Calu3 (cell line): ENCODE results near the gene GSC2. TPM values are rescaled to one million over a fixed set of nuclear protein-coding genes. Genes with fewer than 3 reads are reported as not detected.

Experiments used
- BruUV-seq: library from RNA; stranded (reverse); fragments of 400-500 nt; replicated peaks from 2 replicates; lab custom pipeline; 2021; lab: Mats Ljungman, UMichigan
- CTCF ChIA-PET: fragments of 300-600 bp; sonication (Branson Sonifier 250); formaldehyde crosslinking; loops from one replicate; lab custom pipeline; 2022; ENCODE audit warnings: antibody characterized with exemption; lab: Charles Lee
- DNase-seq: peaks from one replicate; pipeline ENCODE4 v3.0.0; 2022
- H3K27ac Mint-ChIP-seq: one replicate; pipeline ENCODE4 v1.8.0; 2022; ENCODE audit warnings: mixed read lengths; ENCODE audit not compliant: unreplicated experiment
- H3K27me3 Mint-ChIP-seq: one replicate; pipeline ENCODE4 v1.8.0; 2022; ENCODE audit warnings: mixed read lengths; ENCODE audit not compliant: unreplicated experiment
- H3K36me3 Mint-ChIP-seq: one replicate; pipeline ENCODE4 v1.8.0; 2022; ENCODE audit warnings: mild to moderate bottlenecking, moderate library complexity, mixed read lengths; ENCODE audit not compliant: insufficient read depth, unreplicated experiment
- H3K4me1 Mint-ChIP-seq: one replicate; pipeline ENCODE4 v1.8.0; 2022; ENCODE audit warnings: mild to moderate bottlenecking, low read depth, mixed read lengths; ENCODE audit not compliant: unreplicated experiment
- H3K4me3 Mint-ChIP-seq: one replicate; pipeline ENCODE4 v1.8.0; 2022; ENCODE audit warnings: mild to moderate bottlenecking, low read depth, moderate library complexity, mixed read lengths; ENCODE audit not compliant: unreplicated experiment
- H3K9me3 Mint-ChIP-seq: one replicate; pipeline ENCODE4 v1.8.0; 2022; ENCODE audit warnings: low read depth, mixed read lengths; ENCODE audit not compliant: unreplicated experiment
- intact Hi-C: fragments of 100-400 bp; cut with micrococcal nuclease; formaldehyde crosslinking; loops from one replicate; pipeline ENCODE4 v1.10.0; 2022; ENCODE audit not compliant: unreplicated experiment
- total RNA-seq: library from RNA; stranded (reverse); gene quantifications from 2 replicates; pipeline ENCODE4 v1.2.3, GENCODE V29; 2022
- TF ChIP-seq, protein P1 (sequence below): fragments of 200-600 bp; IDR thresholded peaks from one replicate; pipeline ENCODE4 v1.8.0; 2022; ENCODE audit warnings: antibody characterized with exemption; ENCODE audit not compliant: unreplicated experiment

The GSC2 gene
- total RNA-seq, 1 experiment from 2014 or later, result not detected

DNA sequence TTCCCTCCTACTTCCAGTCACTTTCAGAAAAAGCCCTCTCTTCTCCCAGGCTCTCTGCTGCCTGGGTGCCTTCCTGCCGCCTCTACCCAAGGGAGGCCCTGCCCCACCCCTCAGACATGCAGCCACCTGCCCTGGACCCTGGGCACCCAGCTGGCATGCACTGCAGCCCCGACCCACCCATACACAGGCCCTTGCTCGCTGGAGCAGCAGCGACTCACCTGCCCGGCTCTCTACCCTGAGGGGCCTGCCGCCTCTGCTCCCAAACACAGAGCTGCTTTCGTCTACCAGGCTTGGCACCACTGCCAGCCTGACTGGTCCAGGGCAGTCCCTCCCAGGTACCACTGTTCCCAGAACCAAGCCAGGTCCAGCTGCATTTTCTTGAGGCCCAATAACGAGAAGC, 20.2 kb downstream of the GSC2 start:
- Mint-ChIP-seq H3K9me3 (no peaks in the 10 kb centered on the region), H3K27me3 (no peaks in the 10 kb centered on the region), H3K4me3 (no peak overlapping the region), H3K4me1 (no peaks in the 10 kb centered on the region), H3K27ac (no peak overlapping the region), H3K36me3 (peaks cover 14% of the 10 kb centered on the region)
- CTCF ChIA-PET, result interaction anchor here (0.5 kb wide), 1 partner anchor 43 kb away, joined by 6 read pairs; no protein-coding TSS in a partner anchor
- no TSS peak for BruUV-seq
- TF ChIP-seq, protein P1, sequence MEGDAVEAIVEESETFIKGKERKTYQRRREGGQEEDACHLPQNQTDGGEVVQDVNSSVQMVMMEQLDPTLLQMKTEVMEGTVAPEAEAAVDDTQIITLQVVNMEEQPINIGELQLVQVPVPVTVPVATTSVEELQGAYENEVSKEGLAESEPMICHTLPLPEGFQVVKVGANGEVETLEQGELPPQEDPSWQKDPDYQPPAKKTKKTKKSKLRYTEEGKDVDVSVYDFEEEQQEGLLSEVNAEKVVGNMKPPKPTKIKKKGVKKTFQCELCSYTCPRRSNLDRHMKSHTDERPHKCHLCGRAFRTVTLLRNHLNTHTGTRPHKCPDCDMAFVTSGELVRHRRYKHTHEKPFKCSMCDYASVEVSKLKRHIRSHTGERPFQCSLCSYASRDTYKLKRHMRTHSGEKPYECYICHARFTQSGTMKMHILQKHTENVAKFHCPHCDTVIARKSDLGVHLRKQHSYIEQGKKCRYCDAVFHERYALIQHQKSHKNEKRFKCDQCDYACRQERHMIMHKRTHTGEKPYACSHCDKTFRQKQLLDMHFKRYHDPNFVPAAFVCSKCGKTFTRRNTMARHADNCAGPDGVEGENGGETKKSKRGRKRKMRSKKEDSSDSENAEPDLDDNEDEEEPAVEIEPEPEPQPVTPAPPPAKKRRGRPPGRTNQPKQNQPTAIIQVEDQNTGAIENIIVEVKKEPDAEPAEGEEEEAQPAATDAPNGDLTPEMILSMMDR, result no peak
- intact Hi-C loops, result no loop called here
- no peak for DNase-seq

DNA sequence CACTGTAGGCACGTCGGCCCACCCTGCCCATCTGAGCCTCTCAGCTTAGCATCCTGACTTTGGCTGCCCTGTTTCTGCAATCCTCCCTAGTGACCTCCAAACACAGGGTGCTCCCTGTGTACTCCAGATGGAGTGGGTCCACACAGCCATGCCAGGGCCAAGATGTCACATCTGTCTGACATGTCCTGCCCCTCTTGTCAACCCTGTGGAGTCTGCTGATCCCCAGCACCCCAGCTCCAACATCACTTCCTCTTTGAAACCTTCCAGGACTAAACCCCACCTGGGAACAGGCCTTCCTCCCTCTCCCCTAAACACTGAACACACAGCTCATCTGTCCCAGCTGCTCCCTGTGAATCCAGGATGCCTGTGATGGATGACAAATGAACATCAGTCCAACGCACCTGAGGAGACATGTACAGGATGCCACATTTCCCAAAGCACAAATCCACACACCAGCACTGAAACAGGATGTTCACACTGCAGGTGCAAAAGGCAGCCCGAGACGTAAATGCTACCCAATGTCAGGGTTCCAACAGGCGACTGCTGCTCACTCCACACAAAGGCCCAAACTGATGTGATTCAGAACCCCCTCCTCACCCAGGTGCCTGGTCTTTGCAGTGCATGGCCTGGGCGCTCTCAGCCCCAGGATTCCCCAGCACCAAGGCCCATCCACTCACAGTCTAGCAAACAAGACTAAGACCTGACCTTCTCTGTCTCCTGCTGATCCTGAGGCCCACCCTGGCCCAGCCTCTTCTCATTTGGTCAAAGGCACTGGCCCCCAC, 21.0 kb downstream of the GSC2 start:
- peaks cover 13% of the 10 kb centered on the region for H3K36me3 Mint-ChIP-seq
- no peak overlapping the region for H3K27ac Mint-ChIP-seq
- TF ChIP-seq, protein P1, result no peak
- H3K4me1 Mint-ChIP-seq, result no peaks in the 10 kb centered on the region
- H3K4me3 Mint-ChIP-seq, result no peak overlapping the region
- no peaks in the 10 kb centered on the region for H3K27me3 Mint-ChIP-seq
- DNase-seq, result no peak
- BruUV-seq, result no TSS peak
- CTCF ChIA-PET, result no interaction called here
- intact Hi-C loops, result no loop called here
- no peaks in the 10 kb centered on the region for H3K9me3 Mint-ChIP-seq

DNA sequence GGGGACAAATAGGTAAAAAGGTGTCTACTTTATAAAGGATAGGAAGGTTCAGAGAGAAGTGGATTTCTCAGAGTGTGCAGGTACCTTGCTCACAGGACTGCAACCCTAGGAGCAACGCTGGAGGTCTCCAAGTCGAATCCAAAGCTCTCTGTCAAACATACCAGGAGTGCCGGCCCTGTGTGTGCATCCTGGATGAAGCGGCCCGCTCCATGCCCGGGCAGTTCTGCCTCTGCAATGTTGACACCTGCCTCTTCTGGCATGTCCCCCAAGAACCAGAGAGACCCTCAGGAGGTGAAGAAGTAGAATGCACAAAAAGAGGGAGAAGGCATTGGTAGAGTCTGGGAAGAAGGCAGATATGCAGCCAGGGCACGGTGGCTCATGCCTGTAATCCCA, 22.1 kb downstream of the GSC2 start:
- no peaks in the 10 kb centered on the region for H3K9me3 Mint-ChIP-seq
- CTCF ChIA-PET, result no interaction called here
- TF ChIP-seq, protein P1, result no peak
- H3K4me3 Mint-ChIP-seq, result no peak overlapping the region
- no peak overlapping the region for H3K27ac Mint-ChIP-seq
- H3K36me3 Mint-ChIP-seq, result peaks cover 2% of the 10 kb centered on the region
- H3K4me1 Mint-ChIP-seq, result peaks cover 4% of the 10 kb centered on the region
- intact Hi-C loops, result no loop called here
- H3K27me3 Mint-ChIP-seq, result no peaks in the 10 kb centered on the region
- BruUV-seq, result no TSS peak
- DNase-seq, result no peak

DNA sequence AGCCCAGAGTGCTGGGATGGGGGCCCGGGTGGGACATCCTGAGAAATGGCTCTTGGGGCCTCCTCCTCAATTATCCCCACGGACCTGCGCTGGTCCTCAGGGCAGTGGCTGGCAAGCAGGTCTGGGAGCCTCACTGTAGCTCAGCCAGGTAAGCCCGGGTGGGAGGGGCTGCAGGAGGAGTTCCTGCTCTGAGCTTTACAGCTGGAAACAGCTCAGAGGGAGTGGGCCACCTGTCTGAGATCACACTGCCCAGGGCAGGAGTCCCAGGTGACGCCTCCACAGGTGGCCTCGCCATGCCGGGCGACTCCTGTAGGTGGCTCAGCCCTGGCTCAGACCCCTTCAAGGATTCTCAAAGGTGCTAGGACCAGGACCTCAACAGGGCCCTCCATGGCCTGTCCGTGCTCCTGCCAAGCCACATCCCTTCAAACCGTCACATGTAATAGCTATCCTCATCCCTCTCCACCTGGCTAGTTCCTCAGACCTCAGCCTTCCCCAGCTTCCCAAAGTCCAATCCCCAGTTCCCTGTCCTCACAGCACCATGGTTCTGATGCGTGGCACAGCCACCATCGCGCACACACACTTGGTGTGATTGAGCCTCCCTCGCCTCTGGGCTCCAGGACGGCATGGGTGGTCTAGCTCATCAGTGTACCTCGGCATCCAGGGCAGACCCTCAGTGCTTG, 22.6 kb downstream of the GSC2 start:
- no TSS peak for BruUV-seq
- H3K36me3 Mint-ChIP-seq, result peaks cover 5% of the 10 kb centered on the region

More for the DNA sequence above, 22.6 kb downstream of the GSC2 start:
- intact Hi-C loops, result no loop called here
- Mint-ChIP-seq H3K9me3 (no peaks in the 10 kb centered on the region), H3K4me3 (no peak overlapping the region), H3K27me3 (no peaks in the 10 kb centered on the region), H3K27ac (no peak overlapping the region), H3K4me1 (peaks cover 8% of the 10 kb centered on the region)
- TF ChIP-seq, protein P1, result no peak
- no peak for DNase-seq
- CTCF ChIA-PET, result no interaction called here
